NCI-H69 (cell line): Measurements from ENCODE around the gene CCDC188.

Experiments
- DNase-seq: peaks from one replicate; lab custom pipeline; 2025; lab: John Stamatoyannopoulos, UW

The CCDC188 gene

DNA sequence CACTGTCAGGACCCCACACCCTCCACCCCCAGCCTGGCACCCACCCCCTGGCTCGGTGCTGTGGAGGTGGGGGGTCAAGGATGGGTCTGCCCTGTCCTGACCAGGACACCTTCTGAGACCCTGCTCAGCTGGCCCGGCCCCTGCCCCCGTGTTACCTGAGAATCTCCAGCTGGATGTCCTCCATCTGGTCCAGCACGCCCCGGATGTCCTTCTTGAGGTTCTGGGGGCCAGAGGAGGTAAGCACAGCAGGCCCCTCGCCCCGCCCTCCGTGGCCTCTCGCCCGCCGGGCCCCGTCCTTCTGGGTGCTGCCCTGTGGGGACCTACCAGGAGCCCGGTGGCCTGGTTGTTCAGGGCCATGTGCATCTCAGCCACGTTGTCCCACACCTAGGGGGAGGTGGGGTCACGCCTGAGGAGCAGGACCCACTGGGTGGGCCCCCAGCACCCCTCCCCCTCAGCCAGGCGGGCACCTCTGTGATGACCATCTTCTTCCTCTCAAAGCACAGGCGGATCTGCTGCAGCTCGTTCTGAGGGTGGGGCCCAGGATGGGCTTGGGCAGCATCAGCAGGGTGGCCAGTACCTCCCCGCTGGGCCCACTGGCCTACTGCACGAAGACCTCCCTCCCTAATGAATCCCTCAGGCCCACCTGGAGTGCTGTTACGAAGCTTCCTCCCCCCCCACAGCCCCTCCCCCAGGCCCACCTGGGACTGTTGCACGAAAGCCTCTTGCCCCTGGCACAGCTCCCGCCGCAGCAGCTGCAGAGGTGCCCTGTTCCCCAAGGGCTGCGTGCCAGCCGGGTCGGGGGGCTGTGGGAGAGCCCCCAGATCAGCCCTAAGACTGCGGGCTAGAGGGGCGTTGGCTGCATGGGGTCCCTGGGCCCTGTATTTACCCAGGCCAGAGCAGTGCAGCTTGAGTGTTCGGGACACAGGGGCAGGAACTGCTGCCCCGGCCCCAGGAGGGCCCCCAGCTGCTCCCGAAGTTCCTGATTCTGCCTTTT lies 1.3 kb downstream of the CCDC188 start:
- DNase-seq = peak; percentile 54

DNA sequence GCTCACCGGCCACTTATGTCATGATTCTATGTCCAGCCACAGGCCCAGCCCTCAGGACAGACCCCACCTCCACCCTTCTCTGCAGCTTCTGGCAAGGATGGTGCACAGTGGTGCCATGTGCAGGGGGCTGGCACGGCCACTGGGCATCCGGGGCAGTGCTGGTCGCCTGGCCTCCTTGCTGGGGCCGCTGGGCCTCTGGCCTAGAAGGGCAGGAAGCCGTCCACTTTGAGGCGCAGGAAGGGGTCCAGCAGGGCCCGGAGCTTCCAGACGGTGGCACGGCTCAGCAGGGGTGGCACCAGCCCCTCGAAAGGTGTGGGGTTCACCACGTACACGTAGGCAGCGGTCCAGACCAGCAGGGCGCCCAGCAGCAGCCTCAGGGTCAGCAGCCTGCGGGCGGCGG lies 2.4 kb downstream of the CCDC188 start:
- DNase-seq = no peak

DNA sequence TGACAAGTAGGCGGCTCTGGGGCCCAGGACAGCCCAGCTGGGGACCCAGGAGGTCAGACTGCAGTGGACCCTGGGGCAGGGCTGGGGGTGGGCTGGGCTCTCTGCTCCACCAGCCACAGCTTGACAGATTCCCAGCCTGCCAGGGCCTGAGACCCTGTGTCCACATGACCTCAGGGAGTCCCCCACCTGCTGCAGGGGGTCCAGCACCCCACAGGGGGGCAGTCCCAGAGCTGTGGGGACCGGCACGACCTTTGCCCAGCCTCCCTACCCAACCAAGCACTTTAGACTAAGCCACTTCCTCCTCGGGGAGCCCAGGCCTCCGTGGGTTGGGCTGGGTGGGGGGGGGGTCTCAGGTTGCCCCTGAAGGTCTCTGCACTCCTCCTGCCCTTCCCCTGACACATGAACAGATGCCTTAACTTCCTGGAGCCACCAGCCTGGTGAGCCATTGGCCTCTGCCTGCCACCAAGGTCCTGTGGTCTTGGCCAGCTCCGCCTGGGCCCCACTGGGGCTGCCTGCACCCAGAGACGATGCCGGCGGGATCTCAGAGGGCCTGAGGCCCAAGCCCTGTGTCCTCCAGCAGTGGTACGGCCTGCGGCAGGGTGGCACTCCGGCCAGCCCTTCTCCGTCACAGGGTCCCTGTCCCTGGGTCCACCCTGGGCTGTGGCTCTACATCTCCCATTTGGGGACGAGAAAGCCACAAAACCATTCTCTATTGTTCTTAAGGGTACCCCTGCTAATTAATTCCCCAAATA lies 3.4 kb downstream of the CCDC188 start:
- DNase-seq = no peak

DNA sequence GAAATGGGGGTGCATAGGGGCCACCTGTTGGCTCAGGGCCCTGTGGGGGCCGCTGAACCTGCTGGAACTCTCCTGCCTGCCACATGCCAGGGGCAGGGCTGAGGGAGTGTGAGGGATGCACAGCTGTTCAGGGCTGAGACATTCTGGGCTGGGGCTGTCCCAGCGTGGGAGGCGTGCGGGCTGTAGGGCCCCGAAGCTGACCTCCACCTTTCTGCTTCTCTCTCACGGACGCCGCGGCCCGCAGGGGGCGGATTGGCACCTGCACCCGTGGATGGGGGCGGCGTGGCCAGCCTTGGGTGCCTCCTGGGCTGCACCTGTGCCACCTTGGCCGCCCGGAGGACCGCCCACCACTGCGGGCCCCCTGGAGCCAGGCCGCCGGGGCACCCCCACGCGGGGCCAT lies 4.1 kb downstream of the CCDC188 start:
- no peak for DNase-seq

DNA sequence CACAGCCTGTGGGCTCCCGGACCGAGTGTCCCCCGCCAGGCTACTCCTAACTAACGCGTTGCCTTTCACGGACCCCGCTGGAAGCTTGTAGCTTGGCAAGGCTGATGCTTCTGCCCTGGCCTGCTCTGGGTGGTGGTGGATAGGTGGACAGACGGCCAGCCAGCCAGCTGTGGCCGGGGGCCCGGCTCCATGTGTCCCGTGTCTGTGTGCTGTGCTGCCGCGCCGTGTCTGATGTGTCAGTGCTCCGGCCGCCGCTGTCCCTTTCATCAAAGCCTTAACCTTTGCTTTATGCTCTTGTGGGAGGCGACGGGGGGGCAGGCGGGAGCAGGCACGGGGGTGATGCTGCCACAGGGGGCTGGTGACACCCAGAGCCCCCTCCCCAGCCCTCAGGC lies 5.0 kb downstream of the CCDC188 start:
- no peak for DNase-seq

DNA sequence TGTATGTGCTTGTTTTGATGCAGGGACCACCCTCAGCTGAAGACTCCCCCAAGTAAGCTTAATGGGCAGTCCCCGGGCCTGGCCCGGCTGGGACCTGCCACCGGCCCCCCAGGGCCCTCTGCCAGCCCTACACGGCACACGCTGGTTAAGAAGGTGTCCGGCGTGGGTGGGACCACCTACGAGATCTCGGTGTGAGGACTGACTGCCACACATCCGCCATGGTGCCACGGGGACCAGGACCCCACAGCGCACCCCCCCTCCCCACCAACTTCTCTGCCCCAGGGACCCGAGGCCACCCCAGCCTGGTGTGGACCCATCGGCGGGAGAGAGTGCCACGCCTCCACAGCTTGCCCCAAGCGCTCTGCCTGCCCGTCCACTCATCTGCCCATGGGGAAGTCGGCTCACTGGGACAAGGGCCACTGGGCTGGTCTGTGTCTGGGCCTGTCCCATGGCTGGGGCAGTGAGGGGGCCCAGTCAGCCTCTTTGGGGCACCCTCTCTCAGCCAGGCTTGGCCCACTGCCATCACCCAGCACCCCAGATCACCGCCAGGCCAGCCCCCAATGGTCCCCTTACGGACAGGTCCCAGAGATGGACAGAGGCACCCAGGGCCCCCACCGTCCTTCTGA lies 5.5 kb downstream of the CCDC188 start:
- DNase-seq = no peak

DNA sequence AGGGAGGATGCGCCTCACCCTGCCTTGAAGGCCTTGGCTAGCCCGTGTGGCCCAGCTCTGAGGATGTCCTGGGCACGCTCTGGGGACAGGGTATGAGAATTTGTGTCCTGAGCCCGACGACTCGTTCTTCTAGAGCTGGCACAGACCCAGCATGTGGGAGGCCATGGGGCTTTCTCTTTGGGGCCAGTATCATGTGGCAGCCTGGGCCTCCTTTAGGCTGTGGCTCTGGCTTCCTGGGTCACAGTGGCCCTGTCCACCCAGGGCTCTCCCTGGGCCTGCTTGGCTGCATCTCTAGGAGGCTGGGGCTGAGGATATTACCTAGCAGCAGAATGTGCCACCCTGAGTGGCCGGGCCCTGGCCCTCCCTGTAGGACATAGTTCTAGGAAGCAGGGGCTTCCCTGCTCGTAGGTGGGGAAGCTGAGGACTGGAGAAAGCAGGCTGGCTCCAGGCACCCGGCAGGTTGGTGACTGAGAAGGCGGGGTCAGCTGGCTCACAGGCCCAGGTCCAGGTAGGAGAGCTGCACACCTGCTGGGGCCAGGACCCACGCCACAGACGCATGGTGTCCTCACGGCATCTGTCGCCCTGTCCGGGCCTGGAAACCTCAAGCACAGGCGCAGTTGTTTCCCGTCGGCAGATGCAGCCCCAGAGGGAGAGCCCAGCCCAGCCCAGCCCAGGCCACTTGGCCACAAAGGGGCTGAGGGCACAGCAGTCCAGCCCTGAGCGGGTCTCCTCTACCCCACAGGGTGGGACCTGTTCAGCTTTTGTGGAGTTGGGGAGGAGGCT lies 6.8 kb downstream of the CCDC188 start:
- no peak for DNase-seq

DNA sequence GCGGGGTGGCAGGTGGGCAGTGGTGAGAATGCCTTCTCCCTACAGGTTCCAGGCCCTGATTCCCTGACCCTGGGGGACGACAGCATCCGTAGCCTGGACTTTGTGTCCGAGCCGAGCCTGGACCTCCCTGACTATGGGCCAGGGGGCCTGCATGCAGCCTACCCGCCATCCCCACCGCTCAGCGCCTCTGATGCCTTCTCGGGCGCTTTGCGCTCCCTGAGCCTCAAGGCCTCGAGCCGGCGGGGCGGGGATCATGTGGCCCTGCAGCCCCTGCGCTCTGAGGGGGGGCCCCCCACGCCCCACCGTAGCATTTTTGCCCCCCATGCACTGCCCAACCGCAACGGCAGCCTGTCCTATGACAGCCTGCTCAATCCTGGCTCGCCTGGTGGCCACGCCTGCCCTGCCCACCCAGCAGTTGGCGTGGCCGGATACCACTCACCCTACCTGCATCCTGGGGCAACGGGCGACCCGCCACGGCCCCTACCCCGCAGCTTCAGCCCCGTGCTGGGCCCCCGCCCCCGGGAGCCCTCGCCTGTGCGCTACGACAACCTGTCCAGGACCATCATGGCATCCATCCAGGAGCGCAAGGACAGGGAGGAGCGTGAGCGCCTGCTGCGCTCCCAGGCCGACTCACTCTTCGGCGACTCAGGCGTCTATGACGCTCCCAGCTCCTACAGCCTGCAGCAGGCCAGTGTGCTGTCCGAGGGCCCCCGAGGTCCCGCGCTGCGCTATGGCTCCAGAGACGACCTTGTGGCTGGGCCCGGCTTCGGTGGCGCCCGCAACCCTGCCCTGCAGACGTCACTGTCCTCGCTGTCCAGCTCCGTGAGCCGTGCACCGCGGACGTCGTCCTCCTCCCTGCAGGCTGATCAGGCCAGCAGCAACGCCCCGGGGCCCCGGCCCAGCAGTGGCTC lies 7.9 kb downstream of the CCDC188 start:
- no peak for DNase-seq

DNA sequence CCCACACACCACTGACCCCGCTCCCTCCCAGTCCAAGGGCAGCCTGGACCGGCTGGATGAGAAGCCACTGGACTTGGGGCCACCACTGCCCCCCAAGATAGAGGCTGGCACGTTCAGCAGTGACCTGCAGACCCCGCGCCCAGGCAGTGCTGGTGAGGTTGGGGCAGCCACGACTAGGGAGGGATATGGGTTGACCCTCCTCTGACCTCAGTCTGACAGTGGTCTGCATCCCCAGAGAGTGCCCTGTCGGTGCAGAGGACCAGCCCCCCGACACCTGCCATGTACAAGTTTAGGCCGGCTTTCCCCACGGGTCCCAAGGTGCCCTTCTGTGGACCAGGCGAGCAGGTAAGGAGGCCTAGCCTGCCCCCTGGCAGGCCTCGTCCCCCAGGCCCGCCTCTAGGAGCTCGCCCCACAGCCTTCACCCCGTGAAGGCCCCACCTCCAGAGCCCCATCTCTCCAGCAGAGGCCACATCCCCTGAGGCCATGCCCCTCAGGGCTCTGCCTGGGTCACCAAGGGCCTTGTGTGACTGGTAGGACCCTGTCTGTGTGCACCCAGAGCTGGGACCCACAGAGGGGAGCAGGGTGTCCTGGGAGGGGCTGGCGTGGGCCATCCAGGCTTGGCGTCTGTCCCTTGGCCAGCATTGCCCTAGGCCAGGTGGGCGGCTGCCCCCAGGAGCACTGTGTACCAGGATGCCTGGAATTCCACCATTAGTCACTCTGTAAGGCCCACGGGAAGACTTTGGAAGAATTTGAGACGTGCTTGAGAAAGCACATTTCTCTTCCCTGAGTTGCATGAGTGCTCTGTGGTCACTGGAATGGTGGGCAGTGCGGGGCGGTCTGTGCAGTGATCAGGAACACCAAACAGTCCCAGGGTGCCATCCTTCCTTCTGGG lies 9.4 kb downstream of the CCDC188 start:
- no peak for DNase-seq

DNA sequence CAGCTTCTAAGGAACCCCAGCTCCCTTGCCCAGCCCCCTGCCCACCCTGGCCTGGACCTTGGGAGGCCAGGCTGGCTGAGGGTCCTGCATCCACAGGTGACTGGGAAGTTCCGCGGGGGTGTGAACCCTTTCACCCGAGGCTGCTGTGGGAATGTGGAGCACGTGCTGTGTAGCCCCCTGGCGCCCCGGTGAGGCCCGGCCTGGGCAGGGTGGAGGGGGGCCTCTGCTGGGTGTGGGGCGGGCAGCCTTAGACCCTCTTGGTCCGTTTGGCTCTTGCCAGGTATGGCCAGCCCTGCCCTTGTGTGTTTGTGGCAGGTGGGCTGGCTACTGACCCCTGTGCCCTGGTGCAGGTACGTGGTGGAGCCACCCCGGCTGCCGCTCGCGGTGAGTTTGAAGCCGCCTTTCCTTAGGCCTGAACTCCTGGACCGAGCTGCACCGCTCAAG lies 10.3 kb downstream of the CCDC188 start:
- no peak for DNase-seq

DNA sequence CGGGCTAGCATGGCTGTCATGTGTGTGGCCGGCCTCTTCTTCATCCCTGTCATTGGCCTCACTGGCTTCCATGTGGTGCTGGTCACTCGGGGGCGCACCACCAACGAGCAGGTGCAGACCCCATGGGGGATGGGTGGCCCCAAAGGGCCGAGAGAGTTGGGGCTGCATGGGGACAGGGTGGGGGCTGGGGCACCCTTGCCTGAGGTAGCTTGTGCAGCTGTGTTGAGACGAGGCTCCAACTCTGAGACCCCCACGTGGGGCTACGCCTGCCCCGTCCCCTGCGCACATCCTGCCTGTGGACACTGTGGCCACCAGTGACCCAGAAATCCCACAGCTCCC lies 10.8 kb downstream of the CCDC188 start:
- DNase-seq = no peak

DNA sequence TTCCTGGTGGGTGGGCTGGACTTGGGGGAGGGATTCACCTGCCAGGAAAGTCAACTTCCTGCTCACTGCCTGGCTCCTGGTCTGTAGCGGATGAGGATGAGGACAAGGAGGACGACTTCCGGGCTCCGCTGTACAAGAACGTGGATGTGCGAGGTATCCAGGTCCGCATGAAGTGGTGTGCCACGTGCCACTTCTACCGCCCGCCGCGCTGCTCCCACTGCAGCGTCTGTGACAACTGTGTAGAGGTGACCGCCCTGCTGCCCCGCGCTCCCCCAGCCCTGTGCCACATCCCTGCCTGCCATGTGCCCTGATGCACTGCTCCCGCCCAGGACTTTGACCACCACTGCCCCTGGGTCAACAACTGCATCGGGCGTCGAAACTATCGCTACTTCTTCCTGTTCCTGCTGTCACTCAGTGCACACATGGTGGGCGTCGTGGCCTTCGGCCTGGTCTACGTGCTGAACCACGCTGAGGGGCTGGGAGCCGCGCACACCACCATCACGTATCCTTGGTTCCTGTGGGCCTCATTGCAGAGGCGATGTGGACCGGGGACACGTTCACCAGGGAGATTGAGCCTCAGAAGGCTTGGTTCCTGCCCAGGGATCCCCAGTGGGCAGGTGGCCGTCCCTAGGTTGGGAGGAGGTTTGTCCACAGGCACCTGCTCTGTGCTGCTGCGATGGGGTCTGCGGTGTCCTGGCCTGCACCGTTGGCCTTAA lies 11.3 kb downstream of the CCDC188 start:
- no peak for DNase-seq

DNA sequence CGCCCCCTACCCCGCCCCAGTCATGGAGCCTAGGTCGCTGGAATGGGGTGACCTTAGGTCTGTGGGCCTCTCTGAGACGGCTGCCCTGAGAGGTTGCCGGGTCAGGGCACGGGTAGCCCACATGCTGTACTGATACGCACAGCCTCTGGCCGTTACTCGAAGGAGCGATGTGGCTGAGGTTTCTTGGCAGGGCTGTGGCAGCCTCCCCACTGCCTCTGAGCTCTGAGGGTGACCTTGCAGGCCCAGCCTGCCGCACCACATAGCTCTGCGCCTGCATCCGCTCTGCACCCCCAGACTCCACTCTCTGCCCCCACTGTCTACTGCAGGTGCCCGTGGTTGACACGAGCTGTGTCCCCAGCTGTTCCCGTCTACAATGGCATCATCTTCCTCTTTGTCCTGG lies 12.0 kb downstream of the CCDC188 start:
- no peak for DNase-seq

DNA sequence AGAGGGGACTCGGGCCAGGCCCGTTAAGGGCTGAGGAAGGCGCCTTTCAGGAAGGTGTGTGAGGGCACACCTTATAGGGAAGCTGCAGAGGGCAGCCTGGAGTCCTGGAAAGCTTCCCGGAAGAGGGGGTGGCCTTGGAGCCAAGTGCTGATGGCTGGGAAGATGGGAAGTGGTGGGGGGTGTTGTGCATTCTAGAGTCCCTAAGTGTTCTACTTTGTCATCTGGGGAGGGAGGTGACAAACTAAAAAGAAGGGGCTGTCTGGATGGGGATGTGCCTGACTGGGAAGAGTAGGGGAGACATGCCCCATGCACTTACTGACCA lies 12.5 kb downstream of the CCDC188 start:
- no peak for DNase-seq

DNA sequence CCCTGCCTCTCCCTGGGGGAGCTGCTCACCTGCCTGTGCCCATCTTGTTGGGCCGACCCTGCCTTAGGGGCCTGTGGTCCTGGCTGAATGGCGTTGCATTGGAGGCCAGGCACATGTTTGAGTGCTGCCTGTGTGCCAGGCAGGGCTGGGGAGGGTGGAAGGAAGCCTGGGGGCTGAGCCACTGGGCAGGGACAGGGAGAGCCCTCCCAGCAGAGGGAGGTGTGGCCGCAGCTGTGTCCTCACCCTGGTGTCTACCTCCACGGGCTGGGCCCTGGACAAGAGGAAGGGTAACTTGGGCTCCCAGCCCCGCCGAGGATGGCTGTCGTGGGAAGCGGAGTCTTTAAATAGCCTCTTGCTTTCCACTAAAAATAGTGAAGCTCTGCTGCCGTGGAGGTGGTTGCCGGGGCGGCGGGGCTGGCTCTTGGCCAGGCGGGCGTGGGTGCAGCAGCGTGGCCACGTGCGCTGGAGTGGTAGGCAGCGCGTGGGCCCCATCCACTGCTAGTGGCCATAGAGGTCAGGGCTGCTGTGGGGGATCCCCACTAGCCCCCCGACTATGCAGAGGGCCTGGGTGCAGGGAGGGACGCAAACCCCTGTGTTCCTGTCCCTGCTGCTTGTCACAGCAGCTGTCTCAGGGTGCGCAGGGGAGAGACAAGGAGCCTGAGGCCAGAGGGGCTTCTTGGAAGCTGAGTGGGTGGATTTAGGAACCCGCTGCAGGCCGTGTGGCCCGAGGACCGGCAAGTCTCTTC lies 13.0 kb downstream of the CCDC188 start:
- DNase-seq = no peak

DNA sequence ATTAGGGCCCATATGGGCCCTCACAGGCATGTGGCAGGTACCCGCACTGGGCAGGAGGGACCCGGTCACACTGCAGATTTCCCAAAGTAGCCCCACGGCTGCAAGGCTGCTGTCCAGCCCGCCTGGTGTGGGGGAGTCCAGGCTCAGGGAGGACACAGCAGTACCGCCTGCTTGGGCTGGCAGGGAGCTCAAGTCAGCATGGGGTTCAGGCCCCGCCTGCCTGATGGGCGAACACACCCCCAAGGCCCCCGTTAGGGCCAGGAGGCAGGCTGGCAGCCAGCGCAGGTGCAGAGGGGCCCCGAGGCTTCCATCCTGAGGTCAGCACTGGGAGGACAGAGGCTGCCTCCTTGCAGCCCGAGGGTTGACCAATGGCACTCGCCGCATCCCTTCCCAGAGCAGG lies 13.7 kb downstream of the CCDC188 start:
- DNase-seq = no peak

DNA sequence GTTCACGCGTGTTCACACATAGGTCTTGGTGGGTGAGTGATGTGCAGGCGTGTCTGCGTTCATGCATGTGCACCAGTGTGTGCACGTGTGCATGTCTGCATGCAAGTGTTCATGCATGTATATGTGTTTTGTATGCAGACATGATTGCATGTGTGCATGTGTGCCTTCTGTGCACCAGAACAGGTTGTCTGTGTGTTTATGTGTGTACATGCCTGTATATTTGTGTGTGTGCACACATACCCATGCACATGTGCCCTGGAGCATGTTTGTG lies 14.3 kb downstream of the CCDC188 start:
- no peak for DNase-seq

DNA sequence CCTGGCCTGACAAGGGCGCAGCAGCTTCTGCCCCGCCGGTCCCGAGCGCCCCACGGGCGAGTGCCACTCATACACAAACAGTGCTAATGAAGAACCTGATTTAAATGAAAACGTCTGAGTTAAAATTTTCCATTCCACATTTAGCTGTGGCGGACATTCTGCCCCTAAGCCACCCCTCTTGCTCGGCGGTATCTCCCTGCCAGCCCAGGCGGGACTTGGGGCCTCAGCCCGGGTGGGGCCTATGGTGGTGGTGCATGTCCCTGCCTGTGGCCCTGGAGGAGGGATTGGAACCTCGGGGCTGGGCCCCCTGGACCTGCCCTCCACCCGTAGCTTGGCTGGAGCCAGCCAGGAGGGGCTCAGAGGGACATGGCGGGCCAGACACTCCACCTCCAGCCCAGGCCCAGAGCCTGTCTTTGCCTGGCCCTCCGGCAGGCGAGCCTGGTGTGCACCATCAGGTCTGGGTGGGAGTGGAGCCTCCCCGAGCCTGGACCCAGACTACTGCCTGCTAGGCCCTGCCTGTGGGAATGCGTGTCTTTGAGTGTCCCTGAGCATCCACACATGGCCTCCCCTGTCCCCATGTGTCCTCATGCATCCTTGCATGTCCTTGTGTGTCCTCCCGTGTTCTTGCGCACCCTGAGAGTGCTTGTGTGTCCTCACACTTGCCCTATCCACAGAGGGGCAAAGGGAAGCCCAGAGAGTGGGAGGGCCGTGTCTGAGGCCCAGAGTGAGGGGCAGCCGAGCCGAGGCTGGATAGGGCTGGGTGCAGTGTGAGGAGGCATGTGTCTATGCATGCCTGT lies 14.9 kb downstream of the CCDC188 start:
- no peak for DNase-seq
